Tibial artery (tissue), 4 donors: ENCODE results near the gene SUGCT.

Experiments
- DNase-seq, 2 donors: peaks; one replicate each; pipeline ENCODE4 v3.0.0-alpha.2; 2019
- H3K27ac ChIP-seq, 2 donors: fragments of 200-600 bp; sonication (generic) in 1 of 2; 1 replicate in 1 of 2; 2 replicates in 1 of 2; pipeline ENCODE4 v1.5.1; 2018 to 2019; ENCODE audit warnings: mild to moderate bottlenecking in 1 of 2
- H3K27me3 ChIP-seq, 2 donors: fragments of 200-600 bp; sonication (generic) in 1 of 2; one replicate each; pipeline versions ENCODE4 v1.5.1 to v1.6.0; 2016 to 2019
- H3K36me3 ChIP-seq, 3 donors: fragments of 200-600 bp; sonication (generic) in 2 of 3; one replicate each; pipeline ENCODE4 v1.5.1; 2016 to 2019; ENCODE audit warnings: mild to moderate bottlenecking in 2 of 3
- H3K4me1 ChIP-seq, 4 donors: fragments of 200-600 bp; sonication (generic) in 2 of 4; 1 replicate in 3 of 4; 2 replicates in 1 of 4; pipeline ENCODE4 v1.5.1; 2016 to 2019
- H3K4me3 ChIP-seq, 2 donors: fragments of 200-600 bp; sonication (generic) in 1 of 2; 1 replicate in 1 of 2; 2 replicates in 1 of 2; pipeline ENCODE4 v1.5.1; 2018 to 2019; ENCODE audit warnings: mild to moderate bottlenecking in 2 of 2
- H3K9me3 ChIP-seq, 3 donors: fragments of 200-600 bp; sonication (generic) in 1 of 3; one replicate each; pipeline ENCODE4 v1.5.1; 2016 to 2019
- CTCF ChIP-seq, 2 experiments: fragments of 200-600 bp in 1 of 2; fragments of 450-650 bp in 1 of 2; IDR thresholded peaks; one replicate each; pipeline ENCODE4 v1.5.1; 2017 to 2019; ENCODE audit warnings: antibody characterized with exemption in 2 of 2, mild to moderate bottlenecking in 1 of 2, moderate library complexity in 1 of 2
- intact Hi-C: fragments of 100-400 bp; cut with DNase I; formaldehyde crosslinking; loops from one replicate; pipeline ENCODE4 v1.15.0; 2023; ENCODE audit warnings: low total_unique reads

The SUGCT gene

GRCh38 chr7:40279991-40280390 is 145.2 kb downstream of the SUGCT start:
- no peaks in the 10 kb centered on the region for H3K36me3 ChIP-seq
- H3K27me3 ChIP-seq, result no peaks in the 10 kb centered on the region
- H3K4me1 ChIP-seq, result no peaks in the 10 kb centered on the region
- no peak for TF ChIP-seq CTCF (IDR thresholded peaks at IDR 0.05)
- intact Hi-C loops, result no loop called here
- no peak overlapping the region for H3K27ac ChIP-seq
- DNase-seq, result no peak
- no peaks in the 10 kb centered on the region for H3K9me3 ChIP-seq
- no peak overlapping the region for H3K4me3 ChIP-seq

DNA sequence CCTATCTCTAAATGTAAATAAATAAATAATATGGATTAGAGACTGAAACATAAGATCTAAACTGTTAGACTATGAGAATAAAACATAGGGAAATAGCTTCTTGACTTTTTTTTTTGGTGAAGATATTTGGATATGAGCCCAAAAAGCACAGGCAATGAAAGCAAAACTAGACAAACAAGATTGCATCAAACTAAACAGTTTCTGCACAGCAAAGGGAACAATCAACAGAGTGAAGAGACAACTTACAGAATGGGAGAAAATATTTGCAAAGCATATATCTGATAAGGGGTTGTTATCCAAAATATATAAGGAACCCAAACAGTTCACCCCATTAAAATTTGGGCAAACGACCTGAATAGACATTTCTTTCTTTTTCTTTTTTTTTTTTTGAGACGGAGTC is 148.1 kb downstream of the SUGCT start:
- TF ChIP-seq CTCF (IDR thresholded peaks at IDR 0.05), result no peak
- Histone ChIP-seq H3K27me3 (no peaks in the 10 kb centered on the region), H3K27ac (no peak overlapping the region), H3K4me3 (no peak overlapping the region), H3K9me3 (no peaks in the 10 kb centered on the region), H3K4me1 (no peaks in the 10 kb centered on the region), H3K36me3 (no peaks in the 10 kb centered on the region)
- DNase-seq, result no peak
- intact Hi-C loops, result no loop called here

DNA sequence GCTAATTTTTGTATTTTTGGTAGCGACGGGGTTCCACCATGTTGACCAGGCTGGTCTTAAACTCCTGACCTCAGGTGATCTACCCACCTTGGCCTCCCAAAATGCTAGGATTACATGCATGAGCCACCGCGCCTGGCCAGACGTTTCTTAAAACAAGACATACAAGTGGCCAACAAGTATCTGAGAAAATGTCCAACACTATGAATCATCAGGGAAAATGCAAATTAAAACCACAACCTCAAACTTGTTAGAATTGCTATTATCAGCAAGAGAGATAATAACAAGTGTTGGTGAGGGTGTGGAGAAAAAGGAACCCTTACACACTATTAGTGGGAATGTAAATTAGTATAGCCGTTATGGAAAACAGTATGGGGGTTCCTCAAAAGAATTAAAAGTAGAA is 148.6 kb downstream of the SUGCT start:
- TF ChIP-seq CTCF (IDR thresholded peaks at IDR 0.05), result no peak
- Histone ChIP-seq H3K4me1 (no peaks in the 10 kb centered on the region), H3K36me3 (no peaks in the 10 kb centered on the region), H3K27ac (no peak overlapping the region), H3K4me3 (no peak overlapping the region), H3K9me3 (no peaks in the 10 kb centered on the region), H3K27me3 (no peaks in the 10 kb centered on the region)
- intact Hi-C loops, result no loop called here
- no peak for DNase-seq

GRCh38 chr7:40288827-40289226 is 154.0 kb downstream of the SUGCT start:
- Histone ChIP-seq H3K4me1 (no peaks in the 10 kb centered on the region), H3K27ac (no peak overlapping the region), H3K9me3 (no peaks in the 10 kb centered on the region), H3K27me3 (no peaks in the 10 kb centered on the region), H3K4me3 (no peak overlapping the region), H3K36me3 (no peaks in the 10 kb centered on the region)
- no peak for DNase-seq
- intact Hi-C loops, result no loop called here
- no peak for TF ChIP-seq CTCF (IDR thresholded peaks at IDR 0.05)

DNA sequence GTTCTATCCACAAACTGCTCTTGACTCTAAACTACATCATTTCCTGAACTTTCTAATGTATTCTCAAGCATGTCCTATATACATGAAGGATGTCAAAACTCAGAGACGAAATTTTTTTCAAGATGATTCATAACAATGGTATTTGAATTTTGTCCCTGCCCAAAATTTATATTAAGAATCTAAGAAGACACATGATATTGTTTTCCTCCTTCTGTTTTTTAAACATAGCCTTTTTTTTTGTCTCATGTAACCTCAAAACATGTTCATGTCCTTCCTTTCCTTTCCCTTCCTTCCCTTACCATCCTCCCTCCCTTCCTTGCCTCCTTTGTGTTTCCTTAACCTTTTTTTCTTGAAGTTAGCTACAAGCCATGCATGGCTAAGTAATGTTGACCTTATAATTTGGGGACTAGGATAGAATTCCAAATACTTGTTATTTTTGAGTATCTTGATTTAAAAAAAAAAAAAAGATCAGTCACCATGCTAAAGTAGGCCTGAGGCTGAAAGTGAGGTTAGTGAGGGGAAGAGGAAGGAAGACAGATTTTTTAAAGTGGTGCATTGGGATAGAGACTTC is 163.0 kb downstream of the SUGCT start:
- TF ChIP-seq CTCF (IDR thresholded peaks at IDR 0.05), result no peak
- no peak for DNase-seq
- Histone ChIP-seq H3K36me3 (no peaks in the 10 kb centered on the region), H3K4me3 (no peak overlapping the region), H3K27me3 (no peaks in the 10 kb centered on the region), H3K27ac (peak overlapping the region in 1 of 2 donors; percentile 9), H3K9me3 (no peaks in the 10 kb centered on the region), H3K4me1 (peaks cover 0 to 30% (median 0%) of the 10 kb centered on the region in 4 donors)
- intact Hi-C loops, result no loop called here

- Histone ChIP-seq H3K4me3 (no peak overlapping the region), H3K4me1 (peaks cover 0 to 30% (median 0%) of the 10 kb centered on the region in 4 donors), H3K27me3 (no peaks in the 10 kb centered on the region), H3K36me3 (no peaks in the 10 kb centered on the region), H3K27ac (peak overlapping the region in 1 of 2 donors; percentile 9), H3K9me3 (no peaks in the 10 kb centered on the region)
- no peak for TF ChIP-seq CTCF (IDR thresholded peaks at IDR 0.05)
- intact Hi-C loops, result no loop called here
- no peak for DNase-seq
These were observed 163.6 kb downstream of the SUGCT start for GRCh38 chr7:40298421-40298820.
